ENCODE data around the gene ZNF3. TPM values are rescaled to one million over a fixed set of nuclear protein-coding genes. Genes with fewer than 3 reads are reported as not detected.

Gene ZNF3
- total RNA-seq, 1 donor from 2014 or later = 23.6 TPM

DNA sequence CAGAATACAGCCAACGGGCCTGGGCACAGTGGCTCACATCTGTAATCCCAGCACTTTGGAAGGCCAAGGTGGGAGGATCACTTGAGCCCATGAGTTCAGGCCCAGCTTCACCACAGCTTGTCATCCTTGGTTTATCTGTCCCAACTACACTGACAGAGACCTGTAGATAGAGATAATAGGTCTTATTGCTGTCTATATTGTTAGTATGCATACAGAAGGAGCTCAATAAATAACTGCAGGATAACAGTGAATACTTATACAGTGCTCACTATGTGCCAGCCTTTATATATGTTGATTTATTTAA lies 39.2 kb upstream of the ZNF3 start:
- intact Hi-C loops (cut with micrococcal nuclease) = loop anchor here (1.0 to 10.0 kb wide), 3 partner anchors 19 to 206 kb away; partner anchors contain the start of genes AP4M1, MCM7 and TRIM4

DNA sequence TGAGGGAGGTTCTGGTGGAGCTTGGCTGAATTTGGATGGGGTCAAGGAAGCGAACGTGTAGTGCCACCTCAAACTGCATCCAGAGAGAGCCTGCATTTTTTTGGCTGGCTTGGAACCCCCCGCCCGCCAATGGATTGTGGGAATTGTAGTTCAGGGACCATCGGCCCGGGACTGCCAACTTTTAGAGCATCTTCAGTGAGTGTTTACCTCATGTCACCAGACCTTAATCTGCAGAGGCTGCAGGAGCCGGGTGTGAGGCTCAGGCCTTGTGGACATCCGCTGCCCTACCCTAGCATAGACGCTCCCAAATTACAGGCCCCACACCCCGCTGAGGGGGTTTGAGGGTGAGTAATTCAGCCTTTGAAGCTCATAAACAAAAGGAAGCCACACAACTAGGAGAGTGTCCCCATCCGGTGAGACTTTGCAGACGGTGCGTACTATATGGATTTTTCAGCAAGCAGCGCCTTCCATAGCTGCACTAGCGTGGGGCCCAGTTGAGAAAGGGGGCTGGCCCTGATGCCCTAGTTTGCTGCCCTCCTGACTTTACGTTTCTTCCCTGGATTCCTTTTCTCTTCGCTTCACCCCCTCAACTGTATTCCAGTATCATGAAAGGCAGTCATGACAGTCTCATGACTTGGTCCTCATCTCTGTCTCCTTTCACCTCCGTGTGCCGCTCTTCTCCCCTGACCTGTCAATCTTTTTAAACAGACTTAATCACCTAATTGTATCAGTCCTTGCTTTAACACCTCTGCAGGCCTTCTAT lies 38.6 kb upstream of the ZNF3 start:
- H3K4me3 Mint-ChIP-seq (ENCODE audit: low read depth) = peak overlapping the region; percentile 97
- peak overlapping the region; percentile 90 for H3K27ac Mint-ChIP-seq
- H3K27me3 Mint-ChIP-seq (ENCODE audit: low read depth) = no peaks in the 10 kb centered on the region
- peak; percentile 70 for DNase-seq (ENCODE audit: low spot score)
- H3K36me3 Mint-ChIP-seq (ENCODE audit: low read depth) = peaks cover 35% of the 10 kb centered on the region
- no peaks in the 10 kb centered on the region for H3K9me3 Mint-ChIP-seq
- intact Hi-C loops (cut with micrococcal nuclease) = loop anchor here (1.0 to 10.0 kb wide), 4 partner anchors 7 to 205 kb away; partner anchors contain the start of genes AP4M1, MCM7 and TRIM4
- peaks cover 19% of the 10 kb centered on the region for H3K4me1 Mint-ChIP-seq (ENCODE audit: low read depth)

More for the DNA sequence above, 39.2 kb upstream of the ZNF3 start:
- H3K27ac Mint-ChIP-seq = peak overlapping the region; percentile 90
- H3K9me3 Mint-ChIP-seq = no peaks in the 10 kb centered on the region
- H3K27me3 Mint-ChIP-seq (ENCODE audit: low read depth) = no peaks in the 10 kb centered on the region
- H3K4me3 Mint-ChIP-seq (ENCODE audit: low read depth) = peak overlapping the region; percentile 97
- DNase-seq (ENCODE audit: low spot score) = no peak
- peaks cover 23% of the 10 kb centered on the region for H3K4me1 Mint-ChIP-seq (ENCODE audit: low read depth)
- peaks cover 37% of the 10 kb centered on the region for H3K36me3 Mint-ChIP-seq (ENCODE audit: low read depth)

DNA sequence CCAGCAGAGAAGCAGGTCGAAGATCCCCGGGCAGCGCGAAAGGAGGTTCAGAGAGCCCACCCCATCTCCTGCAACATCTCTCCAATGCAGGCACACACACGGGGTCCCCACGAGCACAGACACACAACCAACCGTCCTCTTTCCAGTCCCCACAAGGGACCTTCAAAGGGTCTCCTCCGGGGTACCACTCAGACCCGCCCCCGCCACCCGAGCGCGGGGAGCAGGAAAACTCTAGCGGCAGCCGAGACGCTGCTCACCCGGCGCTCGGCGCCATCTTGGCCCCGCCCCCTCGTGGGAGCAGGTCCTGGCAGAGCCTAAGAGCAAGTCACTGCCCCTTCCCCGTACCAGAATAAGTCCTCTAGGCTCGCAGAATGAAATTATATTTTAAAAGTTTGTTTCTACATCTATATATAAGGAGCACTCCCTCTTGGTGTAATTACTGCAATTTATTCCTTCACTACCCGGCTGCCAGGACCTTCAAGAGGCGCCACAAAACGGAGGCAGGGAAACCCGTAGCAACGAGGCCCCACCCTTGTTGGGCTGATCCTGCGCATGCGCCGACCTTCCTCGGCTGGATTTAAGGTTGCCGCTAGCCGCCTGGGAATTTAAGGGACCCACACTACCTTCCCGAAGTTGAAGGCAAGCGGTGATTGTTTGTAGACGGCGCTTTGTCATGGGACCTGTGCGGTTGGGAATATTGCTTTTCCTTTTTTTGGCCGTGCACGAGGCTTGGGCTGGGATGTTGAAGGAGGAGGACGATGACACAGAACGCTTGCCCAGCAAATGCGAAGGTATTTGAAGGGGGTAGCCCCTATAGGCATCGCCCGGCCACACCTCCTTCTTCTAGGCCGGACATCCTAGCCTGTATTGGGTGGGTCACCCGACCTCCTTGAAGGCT lies 37.8 kb upstream of the ZNF3 start, which contains the start of the genes CNPY4 and TAF6:
CNPY4 (plus strand) TSS at position 563 of the 898 bp plus-strand sequence; CDS start at position 674, 111 bp downstream.
TAF6 (minus strand) TSS at position 287 of the 898 bp plus-strand sequence. CDS start 5,149 bp downstream, outside the sequence.
- peaks cover 14% of the 10 kb centered on the region for H3K4me1 Mint-ChIP-seq (ENCODE audit: low read depth)
- H3K36me3 Mint-ChIP-seq (ENCODE audit: low read depth) = peaks cover 27% of the 10 kb centered on the region
- H3K27ac Mint-ChIP-seq = peak within 1 kb of the TSS; percentile 90
- peak within 1 kb of the TSS; percentile 97 for H3K4me3 Mint-ChIP-seq (ENCODE audit: low read depth)
- DNase-seq (ENCODE audit: low spot score) = peak; percentile 91
- no peaks in the 10 kb centered on the region for H3K27me3 Mint-ChIP-seq (ENCODE audit: low read depth)
- intact Hi-C loops (cut with micrococcal nuclease) = loop anchor here (1.0 kb wide), 1 partner anchor 8 kb away; no protein-coding TSS in a partner anchor
- no peaks in the 10 kb centered on the region for H3K9me3 Mint-ChIP-seq

DNA sequence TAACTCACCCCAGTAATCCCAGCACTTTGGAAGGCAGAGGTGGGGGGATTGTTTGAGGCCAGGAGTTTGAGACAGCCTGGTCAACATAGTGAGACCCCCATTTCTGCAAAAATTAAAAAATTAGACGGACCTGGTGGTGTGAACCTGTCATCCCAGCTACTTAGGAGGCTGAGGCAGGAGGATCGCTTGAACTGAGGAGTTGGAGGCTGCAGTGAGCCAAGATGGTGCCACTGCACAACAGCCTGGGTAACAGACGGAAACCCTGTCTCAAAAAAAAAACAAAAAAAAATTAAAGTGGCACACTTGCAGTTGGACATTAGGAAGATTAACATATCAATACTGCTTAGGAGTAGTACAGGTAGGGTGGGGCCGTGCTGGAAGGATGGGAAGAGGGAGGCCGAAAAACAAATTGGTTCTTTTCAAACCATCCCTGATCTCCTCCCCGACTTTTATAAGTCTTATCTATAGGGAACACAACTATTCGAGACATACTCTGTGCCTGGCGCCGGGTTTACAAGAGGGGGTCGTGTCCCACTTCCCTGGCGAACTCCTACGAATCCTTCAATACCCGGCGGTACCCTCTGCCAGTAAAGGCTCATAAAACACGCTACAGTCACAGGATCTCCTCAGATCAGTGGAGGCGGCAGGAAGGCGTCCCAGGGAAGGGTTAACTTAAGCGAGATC lies 37.0 kb upstream of the ZNF3 start:
- H3K27ac Mint-ChIP-seq = peak overlapping the region; percentile 90
- peaks cover 12% of the 10 kb centered on the region for H3K4me1 Mint-ChIP-seq (ENCODE audit: low read depth)
- H3K4me3 Mint-ChIP-seq (ENCODE audit: low read depth) = peak overlapping the region; percentile 97
- H3K9me3 Mint-ChIP-seq = no peaks in the 10 kb centered on the region
- H3K27me3 Mint-ChIP-seq (ENCODE audit: low read depth) = no peaks in the 10 kb centered on the region
- DNase-seq (ENCODE audit: low spot score) = no peak
- H3K36me3 Mint-ChIP-seq (ENCODE audit: low read depth) = peaks cover 27% of the 10 kb centered on the region
- intact Hi-C loops (cut with micrococcal nuclease) = loop anchor here (1.0 kb wide), 1 partner anchor 9 kb away; no protein-coding TSS in a partner anchor

DNA sequence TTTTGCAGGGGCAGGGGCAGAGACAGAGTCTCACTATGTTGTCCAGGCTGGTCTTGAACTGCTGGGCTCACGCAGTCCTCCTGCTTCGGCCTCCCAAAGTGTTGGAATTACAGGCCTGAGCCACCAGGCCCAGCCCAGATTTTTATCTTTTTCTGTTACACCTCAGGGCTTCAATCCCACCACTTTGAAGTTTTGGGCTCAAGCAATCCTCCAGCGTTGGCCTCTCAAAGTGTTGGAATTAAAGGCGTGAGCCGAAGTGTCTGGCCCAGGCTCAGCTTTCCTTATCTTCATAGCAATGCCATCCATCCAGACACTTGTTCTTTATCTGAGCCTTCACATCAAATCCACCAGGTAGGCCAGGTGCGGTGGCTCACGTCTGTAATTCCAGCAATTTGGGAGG lies 33.5 kb upstream of the ZNF3 start:
- Mint-ChIP-seq H3K9me3 (no peaks in the 10 kb centered on the region), H3K27ac (no peak overlapping the region), H3K27me3 (ENCODE audit: low read depth) (no peaks in the 10 kb centered on the region), H3K4me1 (ENCODE audit: low read depth) (peaks cover 7% of the 10 kb centered on the region), H3K4me3 (ENCODE audit: low read depth) (no peak overlapping the region), H3K36me3 (ENCODE audit: low read depth) (peaks cover 44% of the 10 kb centered on the region)
- no peak for DNase-seq (ENCODE audit: low spot score)
- intact Hi-C loops (cut with micrococcal nuclease) = no loop called here

DNA sequence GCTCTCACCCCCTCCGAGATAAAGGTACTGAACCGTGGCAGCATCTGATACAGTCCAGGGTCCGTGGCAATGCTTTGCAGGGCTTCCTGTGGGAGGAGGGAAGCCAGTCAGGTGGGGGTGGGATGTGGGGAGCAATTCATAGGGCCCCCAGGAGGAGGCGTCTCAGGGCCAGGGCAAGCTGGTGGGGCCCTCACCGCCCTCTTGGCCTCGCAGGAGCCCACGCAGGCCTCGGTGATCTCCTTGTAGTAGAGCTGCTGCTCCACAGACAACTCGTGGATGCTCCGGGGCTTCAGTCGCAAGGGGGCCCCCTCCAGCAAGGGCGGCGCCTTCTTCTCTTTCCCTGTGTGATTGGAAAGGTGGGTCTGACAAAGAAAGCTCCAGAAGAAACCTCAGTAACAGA lies 30.4 kb upstream of the ZNF3 start:
- DNase-seq (ENCODE audit: low spot score) = no peak
- H3K27me3 Mint-ChIP-seq (ENCODE audit: low read depth) = no peaks in the 10 kb centered on the region
- H3K4me3 Mint-ChIP-seq (ENCODE audit: low read depth) = no peak overlapping the region
- H3K36me3 Mint-ChIP-seq (ENCODE audit: low read depth) = peaks cover 57% of the 10 kb centered on the region
- no peak overlapping the region for H3K27ac Mint-ChIP-seq
- intact Hi-C loops (cut with micrococcal nuclease) = no loop called here
- H3K9me3 Mint-ChIP-seq = no peaks in the 10 kb centered on the region
- H3K4me1 Mint-ChIP-seq (ENCODE audit: low read depth) = no peaks in the 10 kb centered on the region

DNA sequence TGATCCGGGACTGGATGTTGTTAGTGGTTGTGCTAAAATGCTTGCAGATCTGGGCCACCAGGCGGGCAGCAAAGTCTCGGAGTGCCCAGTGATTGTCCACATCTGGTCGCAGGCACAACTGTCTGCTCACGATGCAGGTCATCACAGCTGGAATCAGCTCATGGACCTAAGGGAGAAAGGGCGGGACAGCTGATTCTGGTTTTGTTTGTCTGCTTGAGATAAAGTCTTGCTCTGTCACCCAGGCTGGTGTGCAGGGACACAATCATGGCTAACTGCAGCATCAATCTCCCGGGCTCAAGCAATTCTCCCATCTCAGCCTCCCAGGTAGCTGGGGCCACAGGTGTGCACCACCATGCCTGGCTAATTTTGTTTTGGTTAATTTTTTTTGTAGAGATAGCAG lies 29.6 kb upstream of the ZNF3 start:
- intact Hi-C loops (cut with micrococcal nuclease) = no loop called here
- no peak overlapping the region for H3K27ac Mint-ChIP-seq
- H3K9me3 Mint-ChIP-seq = no peaks in the 10 kb centered on the region
- DNase-seq (ENCODE audit: low spot score) = no peak
- H3K27me3 Mint-ChIP-seq (ENCODE audit: low read depth) = no peaks in the 10 kb centered on the region
- H3K4me3 Mint-ChIP-seq (ENCODE audit: low read depth) = no peak overlapping the region
- H3K4me1 Mint-ChIP-seq (ENCODE audit: low read depth) = no peaks in the 10 kb centered on the region
- H3K36me3 Mint-ChIP-seq (ENCODE audit: low read depth) = peaks cover 56% of the 10 kb centered on the region

DNA sequence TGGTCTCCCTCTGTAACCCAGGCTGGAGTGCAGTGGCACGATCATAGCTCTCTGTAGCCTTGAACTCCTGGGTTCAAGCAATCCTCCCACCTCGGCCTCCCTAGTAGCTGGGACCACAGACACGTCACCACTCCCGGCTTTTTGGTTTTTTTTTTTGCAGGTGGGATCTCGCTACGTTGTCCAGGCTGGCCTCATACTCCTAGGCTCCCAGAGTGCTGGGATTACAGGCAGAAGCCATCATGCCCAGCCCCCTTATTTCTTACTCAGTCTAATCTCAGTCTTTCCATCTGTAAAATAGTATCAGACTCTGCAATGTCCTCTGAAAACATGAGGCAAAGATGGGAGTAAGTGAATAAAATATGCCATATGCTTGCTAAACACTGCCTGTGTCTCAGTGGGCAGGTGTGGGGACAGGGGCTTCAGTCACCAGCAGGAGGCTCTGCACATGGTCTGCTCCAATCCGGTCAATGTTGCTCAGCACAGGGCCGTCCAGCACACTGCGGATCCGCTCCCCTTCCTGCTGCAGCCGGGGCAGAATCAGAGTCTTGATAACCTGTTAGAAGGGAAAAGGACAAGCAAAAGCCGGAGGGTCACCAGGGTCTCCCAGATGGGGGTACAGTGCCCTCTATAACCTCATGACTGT lies 28.1 kb upstream of the ZNF3 start:
- DNase-seq (ENCODE audit: low spot score) = no peak
- Mint-ChIP-seq H3K4me1 (ENCODE audit: low read depth) (no peaks in the 10 kb centered on the region), H3K36me3 (ENCODE audit: low read depth) (peaks cover 56% of the 10 kb centered on the region), H3K9me3 (no peaks in the 10 kb centered on the region), H3K4me3 (ENCODE audit: low read depth) (no peak overlapping the region), H3K27ac (no peak overlapping the region), H3K27me3 (ENCODE audit: low read depth) (no peaks in the 10 kb centered on the region)
- intact Hi-C loops (cut with micrococcal nuclease) = no loop called here

DNA sequence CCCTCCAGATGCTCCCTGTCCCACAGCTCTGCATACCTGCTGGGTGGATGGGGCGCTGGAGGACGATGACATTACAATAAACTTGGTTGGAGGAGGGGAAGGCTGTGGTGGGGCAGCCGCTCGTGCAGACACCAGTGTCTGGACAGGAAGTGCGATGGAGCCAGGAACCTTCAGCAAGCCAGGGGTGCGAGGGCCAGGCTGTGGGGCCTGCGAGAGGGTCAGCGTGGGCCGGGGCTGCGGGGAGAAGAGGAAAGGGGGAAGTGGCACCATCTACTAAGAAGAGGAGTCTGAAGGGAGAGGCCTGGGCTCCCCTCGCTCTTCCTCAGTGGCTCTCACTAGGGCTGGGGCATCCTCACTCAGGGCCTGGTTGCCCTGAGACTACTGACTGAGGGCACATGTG lies 26.4 kb upstream of the ZNF3 start:
- H3K4me3 Mint-ChIP-seq (ENCODE audit: low read depth) = no peak overlapping the region
- peaks cover 52% of the 10 kb centered on the region for H3K36me3 Mint-ChIP-seq (ENCODE audit: low read depth)
- no peak overlapping the region for H3K27ac Mint-ChIP-seq
- no peaks in the 10 kb centered on the region for H3K9me3 Mint-ChIP-seq
- DNase-seq (ENCODE audit: low spot score) = no peak
- peaks cover 5% of the 10 kb centered on the region for H3K4me1 Mint-ChIP-seq (ENCODE audit: low read depth)
- H3K27me3 Mint-ChIP-seq (ENCODE audit: low read depth) = no peaks in the 10 kb centered on the region
- intact Hi-C loops (cut with micrococcal nuclease) = no loop called here

DNA sequence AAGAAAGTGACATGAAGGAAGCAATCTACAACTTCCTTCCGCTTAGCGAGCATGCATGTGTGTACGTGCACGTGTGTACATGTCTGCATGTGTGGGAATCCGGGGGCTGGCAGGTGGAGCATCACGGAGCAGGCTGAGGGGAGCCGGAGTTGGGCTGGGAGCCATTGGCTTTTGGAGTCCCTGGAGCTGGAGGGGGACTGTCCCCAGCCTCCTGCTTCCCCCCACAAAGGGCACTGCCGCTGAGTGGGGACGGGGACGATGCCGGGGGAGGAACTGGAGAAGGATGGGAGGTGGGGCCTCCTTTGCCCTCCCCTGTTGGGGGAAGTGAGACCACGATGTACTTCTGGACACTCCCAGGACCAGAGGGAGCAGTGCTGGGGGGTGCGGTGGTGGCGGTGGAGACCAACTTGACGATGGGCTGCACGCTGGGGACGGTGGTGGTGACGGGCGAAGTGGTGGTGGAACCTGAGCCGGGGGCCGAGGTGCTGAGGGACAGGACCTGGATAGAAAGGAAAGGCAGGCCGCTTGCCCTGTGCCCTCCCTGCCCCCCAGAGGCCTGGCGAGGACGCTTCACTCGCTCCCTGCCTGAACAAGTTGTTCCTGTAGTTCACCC lies 25.7 kb upstream of the ZNF3 start:
- Mint-ChIP-seq H3K4me3 (ENCODE audit: low read depth) (no peak overlapping the region), H3K4me1 (ENCODE audit: low read depth) (peaks cover 10% of the 10 kb centered on the region), H3K9me3 (no peaks in the 10 kb centered on the region), H3K27ac (no peak overlapping the region), H3K36me3 (ENCODE audit: low read depth) (peaks cover 47% of the 10 kb centered on the region), H3K27me3 (ENCODE audit: low read depth) (no peaks in the 10 kb centered on the region)
- DNase-seq (ENCODE audit: low spot score) = no peak
- intact Hi-C loops (cut with micrococcal nuclease) = no loop called here

DNA sequence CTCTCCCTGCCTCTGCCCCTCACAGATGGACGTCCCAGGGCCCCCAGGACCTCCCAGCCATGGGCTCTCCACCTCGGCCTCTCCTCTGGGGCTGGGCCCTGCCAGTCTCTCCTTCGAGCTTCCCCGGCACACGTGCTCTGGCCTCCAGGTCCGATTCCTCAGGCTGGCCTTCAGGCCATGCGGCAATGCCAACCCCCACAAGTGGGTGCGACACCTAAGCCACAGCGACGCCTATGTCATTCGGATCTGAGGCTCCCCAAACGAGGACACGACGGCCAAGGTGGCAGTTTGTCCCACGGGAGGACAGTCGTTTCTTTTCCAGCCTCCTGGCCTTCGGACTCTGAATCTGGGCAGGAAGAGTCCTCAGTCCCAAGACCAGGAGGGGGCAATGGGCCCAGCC lies 25.1 kb upstream of the ZNF3 start:
- no peaks in the 10 kb centered on the region for H3K9me3 Mint-ChIP-seq
- no peak for DNase-seq (ENCODE audit: low spot score)
- no peak overlapping the region for H3K27ac Mint-ChIP-seq
- H3K36me3 Mint-ChIP-seq (ENCODE audit: low read depth) = peaks cover 43% of the 10 kb centered on the region
- no peaks in the 10 kb centered on the region for H3K27me3 Mint-ChIP-seq (ENCODE audit: low read depth)
- H3K4me3 Mint-ChIP-seq (ENCODE audit: low read depth) = no peak overlapping the region
- peaks cover 10% of the 10 kb centered on the region for H3K4me1 Mint-ChIP-seq (ENCODE audit: low read depth)
- intact Hi-C loops (cut with micrococcal nuclease) = no loop called here

DNA sequence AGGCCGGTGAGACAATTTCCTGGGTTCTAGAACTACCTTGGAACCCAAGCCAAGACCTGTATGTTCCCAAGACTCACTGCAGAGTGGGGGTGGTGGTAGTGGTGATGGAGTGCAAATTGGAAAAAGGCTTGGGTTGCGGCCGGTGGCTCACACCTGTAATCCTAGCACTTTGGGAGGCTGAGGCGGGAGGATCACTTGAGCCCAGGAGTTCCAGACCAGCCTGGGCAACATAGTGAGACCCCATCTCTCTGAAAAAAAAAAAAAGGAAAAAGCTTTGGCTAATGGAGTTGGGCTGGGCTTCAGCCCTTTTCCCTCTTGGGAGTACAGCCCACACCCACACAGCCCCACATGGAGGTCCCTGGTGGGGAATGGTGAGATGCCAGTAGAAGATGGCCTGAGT lies 24.0 kb upstream of the ZNF3 start:
- intact Hi-C loops (cut with micrococcal nuclease) = no loop called here
- Mint-ChIP-seq H3K27me3 (ENCODE audit: low read depth) (no peaks in the 10 kb centered on the region), H3K4me3 (ENCODE audit: low read depth) (no peak overlapping the region), H3K27ac (no peak overlapping the region), H3K36me3 (ENCODE audit: low read depth) (peaks cover 40% of the 10 kb centered on the region), H3K4me1 (ENCODE audit: low read depth) (peaks cover 10% of the 10 kb centered on the region), H3K9me3 (no peaks in the 10 kb centered on the region)
- no peak for DNase-seq (ENCODE audit: low spot score)

Measured in activated T-helper 2 cell treated with anti-CD3 and anti-CD28 coated beads, Interferon-gamma antibody, Interleukin-2, Interleukin-4, amounts not matched to agents 10 μg/mL and 5 μg/mL and 100 μg/mL, durations not matched to agents 14 hours and 24 hours and 36 hours (primary cell).